ENCODE results near the gene TUSC1. TPM values are rescaled to one million over a fixed set of nuclear protein-coding genes. Genes with fewer than 3 reads are reported as not detected.

Gene TUSC1
- total RNA-seq = 5.0 and 7.2 TPM in 2 replicates

GRCh38 chr9:25678147-25678666 is at the start of gene TUSC1:
Gene TUSC1 (minus strand): TSS chr9:25678444. CDS start chr9:25678312, 132 bp downstream.

Measured in smooth muscle cell of bladder (primary cell).